Measurements from ENCODE around the gene CFAP73. TPM values are rescaled to one million over a fixed set of nuclear protein-coding genes. Genes with fewer than 3 reads are reported as not detected.

The CFAP73 gene
- polyA plus RNA-seq, 3 donors = 0.14 TPM; not detected in 2

GRCh38 chr12:113143959-113144358 lies 5.6 kb upstream of the CFAP73 start:
- Histone ChIP-seq H3K4me2 (replicated peaks; ENCODE audit: extremely low read depth, low read length, poor library complexity, severe bottlenecking) (no peak overlapping the region), H2AFZ (ENCODE audit: insufficient read depth, low read depth, low read length, poor library complexity, severe bottlenecking) (no peak overlapping the region), H3K79me2 (ENCODE audit: insufficient read depth, low read length) (no peaks in the 10 kb centered on the region), H3K9me3 (replicated peaks in 1 of 2; ENCODE audit: control insufficient read depth in 1 of 2, insufficient read depth in 1 of 2, low read length in 2 of 2) (no peaks in the 10 kb centered on the region), H3K36me3 (replicated peaks in 1 of 2; ENCODE audit: control insufficient read depth in 1 of 2, insufficient read depth in 2 of 2, low read length in 2 of 2) (no peaks in the 10 kb centered on the region), H3K27me3 (ENCODE audit: control insufficient read depth in 2 of 2, insufficient read depth in 2 of 2, low read length in 2 of 2) (no peaks in the 10 kb centered on the region), H3K27ac (ENCODE audit: low read depth in 1 of 2, low read length in 2 of 2) (peak overlapping the region; percentile 62 to 97), H4K20me1 (ENCODE audit: insufficient read depth, low read length) (no peaks in the 10 kb centered on the region), H3K4me1 (ENCODE audit: control insufficient read depth in 1 of 2, insufficient read depth in 2 of 2, low read length in 2 of 2) (peaks cover 32 to 40% of the 10 kb centered on the region in 2 donors), H3K4me3 (replicated peaks in 1 of 3; ENCODE audit: low read depth in 2 of 3, low read length in 3 of 3) (no peak overlapping the region), H3K9ac (ENCODE audit: insufficient read depth, low read length, poor library complexity, severe bottlenecking) (no peak overlapping the region)
- H3K4me3 Mint-ChIP-seq = no peak overlapping the region
- H3K36me3 Mint-ChIP-seq = no peaks in the 10 kb centered on the region
- H3K27me3 Mint-ChIP-seq (ENCODE audit: low read depth in 3 of 3) = peaks cover 6 to 8% (median 7%) of the 10 kb centered on the region in 3 donors
- no peak for DNase-seq
- intact Hi-C loops (cut with micrococcal nuclease) = no loop called here
- TF ChIP-seq CTCF (IDR thresholded peaks at IDR 0.05) = no peak
- H3K9me3 Mint-ChIP-seq = peaks cover 0 to 7% (median 0%) of the 10 kb centered on the region in 7 donors
- peak overlapping the region in 4 of 7 donors; percentile 57 to 98 (median 82) for H3K27ac Mint-ChIP-seq
- H3K4me1 Mint-ChIP-seq = peaks cover 34% of the 10 kb centered on the region
- no CpG with 5 or more reads among the region's 8 CpGs for WGBS (ENCODE audit: insufficient coverage)

- Histone ChIP-seq H3K9ac (ENCODE audit: insufficient read depth, low read length, poor library complexity, severe bottlenecking) (no peak overlapping the region), H3K79me2 (ENCODE audit: insufficient read depth, low read length) (no peaks in the 10 kb centered on the region), H3K9me3 (replicated peaks in 1 of 2; ENCODE audit: control insufficient read depth in 1 of 2, insufficient read depth in 1 of 2, low read length in 2 of 2) (no peaks in the 10 kb centered on the region), H2AFZ (ENCODE audit: insufficient read depth, low read depth, low read length, poor library complexity, severe bottlenecking) (no peak overlapping the region), H4K20me1 (ENCODE audit: insufficient read depth, low read length) (no peaks in the 10 kb centered on the region), H3K36me3 (replicated peaks in 1 of 2; ENCODE audit: control insufficient read depth in 1 of 2, insufficient read depth in 2 of 2, low read length in 2 of 2) (no peaks in the 10 kb centered on the region), H3K4me2 (replicated peaks; ENCODE audit: extremely low read depth, low read length, poor library complexity, severe bottlenecking) (no peak overlapping the region), H3K4me3 (replicated peaks in 1 of 3; ENCODE audit: low read depth in 2 of 3, low read length in 3 of 3) (no peak overlapping the region), H3K27me3 (ENCODE audit: control insufficient read depth in 2 of 2, insufficient read depth in 2 of 2, low read length in 2 of 2) (peaks cover 0 to 4% of the 10 kb centered on the region in 2 donors), H3K27ac (ENCODE audit: low read depth in 1 of 2, low read length in 2 of 2) (no peak overlapping the region), H3K4me1 (ENCODE audit: control insufficient read depth in 1 of 2, insufficient read depth in 2 of 2, low read length in 2 of 2) (peaks cover 32 to 40% of the 10 kb centered on the region in 2 donors)
- H3K9me3 Mint-ChIP-seq = peaks cover 0 to 7% (median 0%) of the 10 kb centered on the region in 7 donors
- no peak overlapping the region for H3K27ac Mint-ChIP-seq
- DNase-seq = no peak
- intact Hi-C loops (cut with micrococcal nuclease) = no loop called here
- no peak for TF ChIP-seq CTCF (IDR thresholded peaks at IDR 0.05)
- H3K27me3 Mint-ChIP-seq (ENCODE audit: low read depth in 3 of 3) = peaks cover 13 to 15% (median 14%) of the 10 kb centered on the region in 3 donors
- no peaks in the 10 kb centered on the region for H3K36me3 Mint-ChIP-seq
- H3K4me1 Mint-ChIP-seq = peaks cover 34% of the 10 kb centered on the region
- no peak overlapping the region for H3K4me3 Mint-ChIP-seq
- 100% methylated on average over 3 of the region's 5 CpGs for WGBS (ENCODE audit: insufficient coverage)
These were observed 4.7 kb upstream of the CFAP73 start for GRCh38 chr12:113144806-113145205.

All from CD14-positive monocyte (primary cell).